HG02973 (cell line): ENCODE data around the gene SEPTIN10.
"Not testable (repeated sequence)": the region's sequence is repeated elsewhere in the genome, so short reads cannot be mapped to it uniquely, and the experiment has no call there.

ENCODE experiments used
- ATAC-seq: cut with Tn5 transposase; IDR thresholded peaks from one replicate; pipeline ENCODE4 v1.9.1; 2021; ENCODE audit warnings: moderate library complexity; ENCODE audit not compliant: unreplicated experiment

SEPTIN10 gene

DNA sequence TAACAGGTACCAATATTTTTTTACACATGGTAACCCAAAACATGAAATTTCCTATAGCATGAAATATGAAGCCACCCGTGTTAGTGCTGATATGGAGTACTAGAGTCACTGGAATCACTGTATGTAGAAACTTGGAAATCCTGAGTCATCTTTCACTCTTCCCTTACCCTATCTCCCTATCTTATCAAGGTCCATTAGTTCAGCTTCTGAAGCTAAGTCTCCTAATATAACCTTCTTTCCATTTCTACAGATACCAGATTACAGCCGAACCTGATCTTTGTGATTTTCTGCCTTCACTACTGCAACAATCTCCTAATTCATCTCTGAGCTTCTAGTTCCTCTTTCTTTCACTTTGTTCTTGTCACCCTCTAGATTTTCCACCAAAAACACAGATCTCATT is 59.0 kb downstream of the SEPTIN10 start:
- ATAC-seq = no peak

DNA sequence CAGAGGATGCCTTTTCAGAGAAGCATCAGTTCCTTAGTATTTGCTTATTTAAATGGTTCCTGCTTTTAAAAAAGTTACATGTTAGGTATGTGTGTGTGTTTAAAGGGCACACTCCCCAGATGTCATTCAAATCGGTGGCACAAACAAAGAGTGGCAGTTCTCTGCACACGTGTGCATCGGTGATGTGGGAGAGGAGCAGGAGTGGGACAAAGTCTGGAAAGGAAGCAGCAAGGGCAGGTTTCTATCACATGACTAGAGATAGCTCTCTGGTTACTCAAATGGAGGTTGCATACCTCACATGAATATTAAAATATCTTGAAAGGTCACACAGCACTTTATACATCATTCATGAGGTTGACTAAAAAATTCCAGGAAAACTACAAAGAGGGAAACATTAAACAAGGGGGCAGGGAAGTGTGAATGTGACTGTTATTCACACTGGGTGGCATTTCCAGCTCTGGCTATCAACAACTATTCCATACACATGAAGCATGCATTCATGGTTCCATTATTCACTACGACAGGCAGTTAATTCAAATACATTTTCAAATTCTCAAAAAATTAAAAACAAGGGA is 64.7 kb downstream of the SEPTIN10 start:
- ATAC-seq = no peak

DNA sequence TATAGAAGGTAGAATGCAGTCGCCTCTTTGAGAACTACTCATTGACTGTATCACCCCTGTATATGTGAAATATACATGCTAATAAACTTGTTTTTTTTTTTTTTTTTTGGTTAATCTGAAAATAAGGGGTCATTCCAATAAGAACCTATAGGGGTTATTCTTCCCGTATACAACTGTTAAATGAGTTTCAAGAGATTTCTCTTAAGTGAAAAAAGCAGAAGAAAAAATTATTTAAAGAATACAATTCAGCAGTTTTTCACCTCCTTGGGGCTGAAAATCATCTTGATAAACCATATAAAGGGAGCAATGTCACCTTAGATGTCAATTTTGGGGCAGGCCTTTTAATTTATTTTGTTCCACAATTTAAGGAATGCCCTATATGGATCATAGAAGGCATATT is 66.5 kb downstream of the SEPTIN10 start:
- ATAC-seq = no peak

DNA sequence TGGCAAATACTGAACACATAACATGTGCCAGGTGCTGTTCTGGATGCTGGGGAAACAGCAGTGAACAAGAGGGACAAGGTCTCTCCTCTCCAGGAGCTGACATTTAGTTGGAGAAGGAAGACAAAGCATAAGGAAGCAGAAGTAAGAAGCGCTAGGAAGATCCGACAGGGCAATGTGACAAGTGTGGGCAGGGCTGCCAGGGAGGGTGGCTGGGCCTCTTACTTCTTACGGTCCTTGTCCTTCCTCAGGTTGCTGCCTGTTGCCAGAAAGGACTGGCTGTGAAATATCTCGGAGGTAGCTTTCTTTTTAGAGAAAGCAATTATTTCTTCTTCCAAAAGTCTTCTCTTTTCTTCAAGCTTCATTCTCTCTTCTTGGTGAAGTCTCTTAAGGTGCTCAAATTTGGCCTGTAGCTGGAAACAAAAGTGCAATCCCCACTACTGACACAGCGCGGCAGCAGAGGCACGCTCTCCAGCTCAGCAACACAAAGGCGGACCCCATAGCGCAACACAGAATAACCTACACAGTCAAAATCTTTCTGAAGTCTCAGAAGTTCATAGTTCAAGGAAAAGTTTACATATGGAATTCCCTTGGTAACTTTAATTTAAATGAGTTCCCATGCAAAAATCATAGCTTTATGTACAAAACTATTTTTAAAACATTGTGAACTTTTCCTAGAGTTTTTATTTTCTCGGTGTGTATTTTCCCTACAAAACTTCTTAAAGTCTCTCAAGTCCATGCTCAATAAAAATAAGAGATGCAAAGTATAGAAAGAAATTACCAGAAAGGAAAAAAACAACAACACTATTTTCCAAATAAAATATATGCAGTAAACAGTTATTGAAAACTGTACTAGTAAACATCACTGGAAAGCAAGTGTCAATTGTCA is 67.7 kb downstream of the SEPTIN10 start:
- ATAC-seq = no peak

DNA sequence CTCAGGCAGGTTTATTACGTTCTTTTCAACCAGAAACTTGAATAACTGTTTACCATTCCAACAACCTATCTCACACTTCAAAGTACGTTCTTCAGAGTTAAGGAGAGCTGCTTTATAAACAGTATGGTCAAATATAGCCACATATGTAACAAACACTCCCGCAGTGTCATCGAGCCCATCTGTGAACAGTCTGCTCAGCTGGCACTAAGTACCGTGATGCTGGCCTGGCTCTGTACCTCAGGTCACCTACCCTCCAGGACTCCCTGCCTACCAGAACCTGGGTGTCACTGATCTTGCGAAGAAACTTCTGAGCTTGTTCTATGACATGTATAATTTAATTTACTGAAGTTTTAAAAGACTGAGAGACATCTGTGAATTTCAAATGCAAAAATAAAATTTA is 71.4 kb downstream of the SEPTIN10 start:
- ATAC-seq = no peak

DNA sequence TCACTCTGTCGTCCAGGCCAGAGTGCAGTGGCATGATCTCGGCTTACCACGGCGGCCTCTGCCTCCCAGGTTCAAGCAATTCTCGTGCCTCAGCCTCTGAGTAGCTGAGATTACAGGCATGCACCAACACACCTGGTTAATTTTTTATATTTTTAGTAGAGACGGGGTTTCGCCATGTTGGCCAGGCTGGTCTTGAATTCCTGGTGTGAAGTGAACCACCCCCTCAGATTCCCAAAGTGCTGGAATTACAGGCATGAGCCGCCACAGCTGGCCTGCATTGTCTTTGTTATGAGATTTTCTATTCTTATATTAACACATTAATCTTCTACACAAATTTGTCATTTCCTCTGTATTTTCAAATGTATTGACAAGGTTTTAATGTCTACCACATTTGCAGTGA is 75.2 kb downstream of the SEPTIN10 start:
- no peak for ATAC-seq

DNA sequence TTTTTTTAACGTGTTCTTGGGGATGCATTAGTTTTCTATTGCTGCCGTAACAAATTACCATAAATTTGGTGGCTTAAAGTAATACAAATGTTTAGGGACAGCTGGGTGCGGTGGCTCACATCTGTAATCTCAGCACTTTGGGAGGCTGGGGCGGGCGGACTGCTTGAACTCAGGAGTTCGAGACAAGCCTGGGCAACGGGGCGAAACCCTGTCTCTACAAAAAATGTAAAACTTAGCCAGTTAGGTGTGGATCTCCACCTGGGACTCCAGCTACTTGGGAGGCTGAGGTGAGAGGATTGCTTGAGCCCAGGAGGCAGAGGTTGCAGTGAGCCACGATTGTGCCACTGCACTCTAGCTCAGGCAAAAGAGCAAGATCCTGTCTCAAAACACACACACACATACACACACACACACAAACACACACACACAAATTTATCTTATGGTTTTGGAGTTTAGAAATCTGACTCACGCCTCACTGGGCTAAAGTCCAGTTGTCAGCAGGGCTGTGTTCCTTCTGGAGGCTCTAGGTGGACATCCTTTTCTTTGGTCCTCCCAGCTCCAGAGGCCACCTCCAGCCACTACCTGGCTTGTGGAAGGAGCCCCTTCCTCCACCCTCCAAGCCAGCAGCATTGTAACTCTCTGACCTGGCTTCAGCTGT is 76.1 kb downstream of the SEPTIN10 start:
- ATAC-seq = no peak

DNA sequence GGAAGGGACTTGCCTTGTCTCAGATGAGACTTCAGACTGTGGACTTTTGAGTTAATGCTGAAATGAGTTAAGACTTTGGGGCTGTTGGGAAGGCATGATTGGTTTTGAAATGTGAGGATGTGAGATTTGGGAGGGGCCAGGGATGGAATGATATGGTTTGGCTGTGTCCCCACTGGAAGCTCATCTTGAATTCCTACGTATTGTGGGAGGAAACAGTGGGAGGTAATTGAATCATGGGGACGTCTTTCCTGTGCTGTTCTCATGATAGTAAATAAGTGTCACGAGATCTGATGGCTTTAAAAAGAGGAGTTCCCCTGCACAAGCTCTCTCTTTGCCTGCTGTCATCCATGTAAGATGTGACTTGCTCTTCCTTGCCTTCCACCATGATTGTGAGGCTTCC is 77.2 kb downstream of the SEPTIN10 start:
- ATAC-seq = not testable (repeated sequence)

DNA sequence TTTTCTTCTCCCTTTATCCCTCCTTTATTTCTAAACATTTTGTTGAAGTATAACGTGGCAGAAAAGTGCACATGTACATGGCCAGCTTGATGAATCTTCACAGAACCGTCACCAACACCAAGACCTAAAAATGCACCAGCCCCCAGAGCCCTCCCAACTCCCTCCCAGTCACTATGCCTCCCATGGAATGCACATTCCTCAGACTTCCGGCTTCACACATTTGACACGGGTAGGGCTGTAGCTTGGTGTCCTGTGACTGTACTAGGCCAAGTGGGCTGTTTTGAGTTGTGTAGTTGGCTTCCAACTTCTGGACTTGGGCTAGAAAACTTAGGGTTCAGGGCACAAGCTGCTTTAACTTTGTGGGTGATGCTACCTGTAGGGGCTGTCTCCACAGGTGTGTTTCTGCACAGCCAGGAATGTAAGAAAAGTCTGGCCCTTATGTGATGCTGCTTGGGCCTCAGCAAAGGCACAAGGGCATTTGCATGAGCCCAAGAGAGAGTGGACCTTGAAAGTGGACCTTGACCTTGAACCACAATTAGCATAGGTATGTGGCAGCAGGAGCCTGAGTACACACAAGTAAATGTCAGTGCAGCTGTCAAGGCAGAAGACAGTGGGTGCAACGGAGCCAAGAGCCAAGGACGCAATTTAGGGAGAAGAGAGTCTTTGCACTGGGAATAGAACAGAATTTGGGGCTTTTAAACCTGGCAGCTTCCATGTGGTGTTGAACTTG is 78.4 kb downstream of the SEPTIN10 start:
- no peak for ATAC-seq

DNA sequence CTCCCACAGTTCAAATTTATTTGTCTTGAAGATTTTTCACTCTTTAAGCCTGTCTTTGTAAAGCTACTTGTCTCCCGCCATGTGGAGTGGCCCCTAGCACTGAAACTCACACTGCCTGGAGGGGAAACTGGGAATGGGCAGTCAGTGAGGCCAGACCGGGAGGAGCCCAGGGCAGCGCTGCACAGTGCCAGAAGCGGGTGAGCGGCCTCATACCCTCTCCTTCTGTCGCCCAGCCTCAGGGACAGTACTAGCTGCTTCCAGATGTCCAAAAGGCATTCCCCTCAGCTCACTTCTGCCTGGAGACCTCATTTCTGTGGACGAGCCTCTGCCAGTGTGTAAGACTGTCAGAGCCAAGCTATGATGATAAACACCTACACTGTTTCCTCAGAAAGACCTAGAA is 79.9 kb downstream of the SEPTIN10 start:
- no peak for ATAC-seq

DNA sequence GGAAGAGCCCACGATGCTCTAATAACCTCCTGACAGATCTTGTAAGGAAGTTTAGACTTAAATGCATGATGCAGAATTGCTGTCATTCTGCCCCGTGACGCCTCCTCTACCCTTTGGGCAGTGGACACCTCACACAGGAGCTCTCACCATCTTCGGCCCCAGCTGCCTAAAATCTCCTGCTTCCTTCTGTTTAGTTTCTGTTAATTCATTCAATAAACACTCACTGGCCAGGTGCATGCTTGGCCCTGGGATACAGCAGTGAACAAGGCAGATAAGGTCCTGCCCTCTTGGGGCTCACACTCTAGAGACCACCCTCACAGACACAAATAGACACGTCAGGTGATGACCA is 81.1 kb downstream of the SEPTIN10 start:
- ATAC-seq = no peak

DNA sequence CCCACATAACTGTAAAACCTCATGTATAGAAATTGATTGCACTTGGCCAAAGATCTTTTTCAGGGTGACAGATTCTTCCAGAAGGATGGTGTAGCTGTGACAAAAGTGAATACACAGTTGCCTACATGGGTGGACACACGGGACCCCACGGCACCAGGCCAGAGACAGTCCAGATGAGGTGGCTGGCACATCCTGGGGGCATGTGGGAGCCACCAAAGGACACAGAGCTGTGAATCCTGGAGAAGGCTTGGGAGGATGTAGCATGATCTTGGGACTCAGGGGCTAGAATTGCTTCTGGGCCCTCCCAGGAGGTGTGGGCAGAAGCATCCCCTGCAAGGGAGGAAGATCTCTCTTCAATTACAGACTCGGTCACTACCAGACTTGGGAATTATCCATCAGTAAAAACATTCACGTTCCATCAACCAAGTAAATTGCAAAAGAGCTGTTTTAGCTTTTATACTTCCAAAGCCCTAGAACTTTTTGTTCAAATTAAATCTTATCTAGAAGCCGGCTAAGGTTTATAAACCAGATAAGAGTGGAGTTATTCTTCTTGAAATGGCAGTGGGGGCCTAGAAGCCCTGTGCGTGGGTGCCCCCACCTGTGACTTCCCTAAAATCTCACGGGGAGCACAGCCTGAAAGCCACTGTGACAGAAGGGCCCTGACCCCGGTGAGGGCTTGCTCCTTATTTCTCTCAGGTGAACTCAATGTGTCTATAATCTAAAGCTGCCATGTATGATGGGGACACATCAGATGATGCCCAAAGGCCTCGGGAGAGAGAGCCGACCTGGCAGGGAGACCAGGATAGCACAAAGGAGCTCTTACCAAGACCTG is 81.7 kb downstream of the SEPTIN10 start:
- ATAC-seq = no peak

DNA sequence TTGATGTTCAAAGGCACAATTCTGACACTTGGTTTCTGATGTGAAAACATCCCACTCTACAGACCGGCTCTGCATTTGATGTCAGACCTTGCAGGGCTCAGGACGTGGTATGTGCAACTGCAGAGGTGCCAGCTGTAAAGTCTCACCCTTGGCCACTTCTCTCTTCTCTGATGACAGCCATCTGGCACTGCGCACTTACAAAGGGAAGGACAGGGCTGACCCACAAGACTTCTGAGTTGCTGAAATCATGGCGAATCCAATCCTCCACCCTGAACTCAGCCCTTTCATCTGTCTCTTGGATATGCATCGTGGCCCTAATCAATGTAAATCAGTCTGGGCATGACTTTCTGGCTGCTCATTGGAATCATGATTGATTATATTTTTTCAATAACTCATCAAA is 82.5 kb downstream of the SEPTIN10 start:
- ATAC-seq = no peak

DNA sequence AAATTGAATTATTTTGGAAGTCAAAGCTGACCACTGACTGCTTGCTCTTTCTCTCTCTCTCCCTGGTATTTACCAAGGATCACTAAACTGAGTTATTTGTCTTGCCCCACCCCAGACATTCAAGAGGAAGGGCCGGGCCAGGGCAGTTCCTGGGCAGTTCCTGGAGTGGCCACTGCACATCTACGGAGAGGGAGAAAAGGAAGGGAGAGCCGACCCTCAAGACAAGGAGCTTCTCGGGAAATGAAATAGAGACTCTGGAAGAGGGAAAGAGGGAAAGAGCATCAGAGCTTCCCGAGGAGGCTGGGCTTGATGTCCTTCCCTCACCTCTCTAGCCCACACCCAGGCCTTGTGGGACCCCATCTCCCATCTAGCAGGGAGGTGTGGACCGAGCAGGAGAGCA is 83.1 kb downstream of the SEPTIN10 start:
- ATAC-seq = no peak

DNA sequence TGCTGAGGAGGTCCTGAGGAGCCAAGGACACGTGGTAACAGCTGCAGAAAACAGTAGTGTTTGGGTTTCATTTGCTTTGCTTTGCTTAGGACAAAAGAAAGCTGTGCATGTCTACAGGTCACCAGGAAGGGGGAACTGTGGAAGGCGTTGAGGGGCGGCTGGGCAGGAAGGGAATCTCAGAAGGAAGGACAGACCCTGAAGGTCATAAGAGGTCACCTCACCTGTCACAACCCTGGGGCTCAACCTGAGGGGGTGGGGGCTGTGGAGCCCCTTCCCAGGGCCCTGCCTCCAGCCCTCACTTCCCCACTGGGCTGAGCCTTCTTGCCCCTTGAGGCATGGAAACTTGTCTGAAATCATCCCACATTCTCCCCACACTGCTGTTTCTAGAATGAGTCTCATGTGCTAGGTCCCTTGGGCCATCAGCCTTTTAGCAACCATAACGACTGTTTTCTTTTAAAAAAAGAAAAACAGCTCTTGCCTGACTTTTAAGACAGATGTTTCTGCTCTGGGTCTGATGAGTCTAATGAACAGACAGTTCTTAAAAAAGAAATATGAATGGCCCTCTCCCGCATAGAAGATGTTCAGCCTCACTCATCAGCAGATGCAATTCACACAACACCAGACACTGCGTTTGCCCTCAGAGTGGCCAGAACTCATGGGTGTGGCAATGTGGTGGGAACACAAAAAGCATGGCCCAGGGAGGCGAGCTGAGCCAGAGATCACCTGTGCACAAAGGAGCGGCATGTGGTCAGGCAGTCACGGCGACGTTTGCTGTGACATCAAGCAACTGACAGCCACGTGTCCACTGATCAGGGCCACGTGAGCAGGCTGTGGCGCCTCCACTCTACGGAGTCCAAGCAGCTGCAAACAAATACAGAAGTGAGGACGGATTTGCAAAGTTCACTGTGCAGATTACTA is 84.0 kb downstream of the SEPTIN10 start:
- no peak for ATAC-seq

DNA sequence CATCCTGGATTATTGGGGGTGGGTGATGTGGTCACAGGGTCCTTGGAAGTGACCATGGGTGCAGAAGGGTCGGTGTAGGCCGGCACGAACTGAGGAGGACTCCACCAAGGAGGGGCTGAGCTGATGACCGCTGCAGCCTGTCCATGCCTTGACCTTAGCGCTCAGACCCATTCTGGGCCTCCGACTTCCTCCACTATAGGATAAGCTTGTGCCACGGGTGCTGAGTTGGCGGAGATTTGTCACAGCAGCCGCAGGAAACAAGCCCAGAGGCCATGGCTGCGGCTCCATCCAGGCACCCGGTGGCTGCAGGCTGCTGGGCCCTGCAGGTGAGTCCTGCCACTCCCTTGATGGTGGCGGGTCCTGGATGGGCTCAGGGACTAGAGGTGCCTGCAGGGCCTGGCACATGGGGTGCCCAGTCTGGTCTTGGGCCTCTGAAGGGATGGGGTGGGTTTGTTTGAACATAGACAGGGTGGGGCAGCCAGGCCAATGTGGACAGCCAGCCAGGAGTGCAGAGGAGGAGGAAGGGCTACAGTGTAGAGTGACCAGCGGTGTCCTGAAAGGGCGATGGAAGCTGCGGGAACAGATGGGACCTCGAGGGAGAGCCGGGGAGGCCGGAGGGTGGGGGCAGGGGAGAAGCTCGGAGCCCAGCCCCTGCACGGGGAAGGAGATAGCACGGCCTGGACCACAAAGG is 84.8 kb downstream of the SEPTIN10 start:
- no peak for ATAC-seq

DNA sequence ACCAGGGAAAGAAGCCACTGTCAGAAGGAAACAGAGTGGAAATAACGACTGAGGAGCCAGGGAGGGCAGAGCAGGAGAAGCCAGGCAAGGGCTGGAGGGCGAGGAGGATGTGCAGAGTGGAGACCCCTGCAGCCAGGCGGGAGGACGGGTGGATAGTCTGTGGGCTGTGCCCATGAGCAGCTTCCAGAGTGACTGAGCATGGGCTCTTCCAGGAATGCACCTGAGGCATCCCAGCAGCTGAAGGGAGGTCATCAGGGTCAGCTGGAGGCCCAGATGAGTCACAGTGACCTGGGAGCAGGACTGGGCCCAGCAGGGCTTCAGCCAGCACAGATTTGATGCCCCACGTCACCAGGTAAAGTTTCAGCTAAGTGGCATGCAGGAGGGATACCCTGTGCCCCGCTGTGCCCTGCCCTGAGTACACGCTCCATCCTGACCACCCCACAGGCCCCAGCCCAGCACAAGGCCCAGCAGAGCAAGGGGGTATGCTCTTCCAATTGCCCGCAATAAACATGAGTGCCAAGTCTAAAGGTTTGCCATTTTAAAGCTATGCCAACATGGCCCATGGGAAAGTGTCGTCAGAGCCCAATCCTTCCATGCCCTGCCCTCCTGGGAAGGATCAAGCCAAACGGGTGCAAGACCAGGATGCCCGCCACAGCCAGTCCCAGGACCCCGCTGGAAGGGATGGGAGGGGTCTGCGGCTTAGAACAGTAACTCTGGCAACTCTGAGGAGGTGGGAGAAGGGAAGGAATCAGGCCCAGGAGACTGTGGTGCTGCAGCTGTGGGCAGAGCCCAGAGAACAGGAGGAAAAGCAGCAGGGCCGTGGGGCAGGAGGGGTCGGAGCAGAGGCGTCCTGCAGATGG is 85.7 kb downstream of the SEPTIN10 start:
- ATAC-seq = no peak

DNA sequence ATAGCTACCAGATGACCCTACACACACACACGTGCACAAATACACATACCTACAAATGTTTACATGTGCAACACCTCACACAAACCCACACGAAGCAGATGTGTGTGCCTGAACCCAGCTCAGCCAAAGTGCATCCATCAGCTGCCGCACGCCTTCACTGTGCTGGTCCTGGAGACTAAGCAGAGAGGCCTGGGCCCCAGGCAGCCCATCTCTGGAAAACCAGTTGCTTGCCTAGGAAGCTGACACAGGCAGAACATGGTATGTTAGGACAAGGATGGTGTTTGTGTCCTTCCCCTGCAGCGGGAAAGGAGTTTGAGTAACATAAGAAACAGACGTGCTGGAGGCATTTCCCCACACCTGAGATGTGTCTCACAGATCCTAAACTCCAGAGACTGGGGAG is 86.7 kb downstream of the SEPTIN10 start:
- ATAC-seq = no peak
